HG02623 (cell line): Measurements from ENCODE around the gene GJA8.
"Not testable (repeated sequence)": the region's sequence is repeated elsewhere in the genome, so short reads cannot be mapped to it uniquely, and the experiment has no call there.

ENCODE experiments used
- ATAC-seq: cut with Tn5 transposase; IDR thresholded peaks from one replicate; pipeline ENCODE4 v1.9.1; 2021; ENCODE audit warnings: moderate library complexity; ENCODE audit not compliant: unreplicated experiment

The GJA8 gene

DNA sequence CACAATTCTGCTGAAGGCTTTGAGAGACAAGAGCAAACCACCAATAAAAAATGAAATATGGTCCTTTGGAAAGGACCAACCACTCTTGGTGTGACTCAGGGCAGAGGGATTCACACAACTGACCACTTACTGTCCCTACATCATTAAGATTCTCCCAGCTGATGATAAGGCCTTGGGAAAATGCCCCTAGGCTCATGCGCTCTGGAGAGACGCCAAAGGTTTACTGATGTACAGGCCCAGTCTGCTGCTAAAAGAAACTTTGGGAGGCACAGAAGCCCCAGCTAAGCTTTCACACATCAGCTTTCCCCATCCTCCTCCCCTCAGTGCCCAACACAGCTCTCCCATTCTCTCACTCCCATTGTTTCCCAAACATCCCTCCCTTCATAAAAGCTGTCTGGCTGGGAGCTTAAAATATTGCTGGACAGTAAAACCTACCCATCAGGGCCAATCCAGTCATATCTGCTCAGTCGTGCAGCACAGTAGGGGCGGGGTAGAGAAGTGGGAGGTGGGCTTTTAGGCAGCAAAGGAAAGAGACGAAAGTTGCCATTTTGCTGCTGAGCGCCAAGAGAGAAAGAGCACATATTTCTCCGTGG lies at the start of gene GJA8:
GJA8 (plus strand) TSS at position 543 of the 593 bp plus-strand sequence. CDS start 5,161 bp downstream, outside the sequence.
- ATAC-seq = no peak

DNA sequence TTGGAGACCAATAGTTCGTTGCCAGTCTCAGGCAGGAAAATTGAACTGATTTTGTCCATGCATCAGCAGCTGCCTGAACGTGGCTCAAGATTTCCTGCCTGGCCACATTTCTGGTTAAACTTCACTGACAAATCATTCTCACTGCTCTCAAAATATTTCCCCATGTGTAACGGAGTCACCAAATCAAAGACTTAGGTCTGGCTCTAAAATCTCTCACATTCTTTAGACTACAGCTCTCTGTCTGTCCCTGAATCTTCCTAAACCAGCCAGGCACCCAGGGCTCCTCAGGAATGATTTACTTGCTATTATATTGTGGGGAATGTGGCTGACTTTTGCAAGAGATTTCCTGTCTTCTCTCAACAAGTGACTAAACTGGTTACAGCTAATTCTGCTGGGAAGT lies 49.2 kb upstream of the GJA8 start:
- no peak for ATAC-seq

DNA sequence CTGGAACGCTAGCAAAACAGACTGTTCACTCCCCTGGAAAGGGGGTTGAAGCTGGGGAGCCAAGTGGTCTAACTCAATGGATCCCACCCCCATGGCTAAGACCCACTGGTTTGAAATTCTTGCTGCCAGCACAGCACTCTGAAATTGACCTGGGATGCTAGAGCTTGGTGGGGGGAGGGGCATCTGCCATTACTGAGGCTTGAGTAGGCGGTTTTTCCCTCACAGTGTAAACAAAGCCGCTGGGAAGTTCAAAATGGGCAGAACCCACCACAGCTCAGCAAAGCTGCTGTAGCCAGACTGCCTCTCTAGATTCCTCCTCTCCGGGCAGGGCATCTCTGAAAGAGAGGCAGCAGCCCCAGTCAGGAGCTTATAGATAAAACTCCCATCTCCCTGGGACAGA lies 47.6 kb upstream of the GJA8 start:
- ATAC-seq = not testable (repeated sequence)

GRCh38 chr1:147855996-147856395 lies 46.6 kb upstream of the GJA8 start:
- ATAC-seq = not testable (repeated sequence)

- not testable (repeated sequence) for ATAC-seq
These were observed 35.4 kb upstream of the GJA8 start for GRCh38 chr1:147867204-147867603.

DNA sequence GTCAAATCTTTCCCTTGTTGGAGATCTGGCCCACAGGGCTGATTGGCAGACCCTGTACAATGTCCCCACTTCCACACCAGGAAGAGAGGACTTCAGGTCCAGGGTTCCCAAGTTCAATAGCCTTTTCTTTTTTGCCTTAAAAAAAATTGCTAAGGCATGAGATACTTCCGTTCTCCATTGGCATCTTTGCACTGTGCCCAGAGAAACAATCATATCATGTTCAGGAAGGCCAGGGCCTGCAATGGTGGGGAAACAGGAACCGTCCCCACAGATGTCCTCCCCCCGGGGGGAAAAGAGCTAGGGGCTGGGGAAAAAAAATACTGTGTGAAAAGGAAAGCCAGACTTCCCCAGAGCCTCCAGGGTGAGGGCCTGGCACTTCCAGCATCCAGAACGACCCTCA lies 24.6 kb upstream of the GJA8 start:
- ATAC-seq = no peak

DNA sequence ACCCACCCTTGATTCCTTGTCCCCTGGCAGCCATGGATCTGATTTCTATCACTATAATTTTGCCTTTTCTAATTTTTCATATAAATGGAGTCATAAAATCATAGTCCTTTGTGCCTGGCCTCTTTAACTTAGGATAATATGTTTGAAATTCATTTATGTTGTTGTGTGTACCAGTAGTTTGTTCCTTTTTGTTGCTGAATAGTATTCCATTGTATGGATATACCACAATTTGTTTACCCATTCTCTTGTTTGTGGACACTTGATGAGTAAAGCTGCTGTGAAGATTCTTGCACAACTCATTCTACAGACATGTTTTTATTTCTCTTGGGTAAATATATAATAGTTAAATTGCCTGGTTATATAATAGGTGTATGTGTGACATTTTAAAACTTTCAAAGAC lies 22.7 kb upstream of the GJA8 start:
- no peak for ATAC-seq

- no peak for ATAC-seq
These were observed 20.1 kb upstream of the GJA8 start for GRCh38 chr1:147882535-147882934.

DNA sequence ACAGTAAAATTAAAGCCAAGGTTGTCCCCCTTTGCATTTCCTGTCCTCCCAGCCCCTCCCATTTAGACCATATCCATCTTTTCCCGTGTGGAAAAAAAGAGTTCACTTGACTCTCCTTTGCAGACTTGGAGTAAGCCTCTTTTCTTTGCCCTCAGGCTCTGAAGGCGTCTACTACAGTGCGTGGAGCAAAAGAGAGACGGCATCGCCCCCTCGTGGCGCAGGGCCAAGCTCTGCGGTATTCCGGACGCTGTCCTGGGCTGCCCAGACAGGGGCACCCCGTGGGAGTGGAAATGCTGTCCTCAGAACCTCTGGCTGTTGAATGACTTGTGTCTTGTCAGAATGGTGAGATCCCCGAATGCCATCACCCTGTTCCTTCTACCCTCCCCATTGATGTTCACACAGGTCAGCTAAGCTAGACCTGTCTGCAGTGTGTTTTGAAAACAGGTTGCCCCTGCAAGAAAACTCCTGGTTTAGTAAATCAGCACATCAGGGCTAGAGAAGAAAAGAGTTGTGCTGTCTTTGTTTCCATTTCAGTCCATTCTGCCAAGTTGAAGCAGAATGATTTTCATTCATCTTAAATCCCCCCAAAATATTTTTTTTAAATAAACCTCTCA lies 12.3 kb upstream of the GJA8 start:
- ATAC-seq = no peak

GRCh38 chr1:147891088-147891487 lies 11.5 kb upstream of the GJA8 start:
- no peak for ATAC-seq

DNA sequence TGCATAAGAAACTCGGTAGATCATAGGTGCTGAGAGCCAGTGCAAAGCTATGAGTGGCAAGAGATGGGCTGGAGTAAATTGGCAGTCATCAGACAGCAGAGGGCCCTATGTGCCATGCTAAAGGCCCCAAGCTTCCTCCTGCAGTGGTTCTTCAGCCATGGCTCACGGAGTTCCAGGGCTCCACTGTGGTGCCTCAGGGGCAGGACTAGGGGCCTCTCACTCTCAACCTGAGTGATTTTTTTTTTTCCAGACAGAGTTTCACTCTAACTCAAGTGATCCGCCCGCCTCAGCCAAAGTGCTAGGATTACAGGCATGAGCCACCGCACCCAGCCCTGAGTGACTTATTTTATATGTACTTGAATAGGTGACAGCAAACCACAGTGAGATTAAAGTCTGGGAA lies 10.4 kb upstream of the GJA8 start:
- ATAC-seq = no peak

DNA sequence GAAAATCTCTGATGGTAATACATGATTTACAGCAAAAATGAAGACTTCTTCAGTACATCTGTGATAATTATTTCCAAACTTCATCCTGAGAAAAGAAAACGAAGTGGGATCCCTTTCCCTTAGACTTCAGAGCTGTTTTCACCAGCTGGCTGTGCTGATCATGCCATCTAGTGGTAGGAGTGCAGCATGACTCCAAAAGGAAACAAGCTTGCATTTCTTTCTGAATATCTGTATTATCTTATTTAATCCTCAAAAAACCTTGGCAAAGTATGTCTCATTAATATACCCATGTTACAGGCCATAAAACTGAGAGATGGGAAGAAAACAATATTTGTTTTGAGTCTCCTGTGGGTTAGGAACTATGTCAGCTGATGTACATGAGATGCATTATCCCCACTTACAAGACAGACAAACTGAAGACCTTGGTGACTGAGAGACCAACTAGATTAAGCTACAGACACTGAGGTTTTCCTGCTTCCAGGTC lies 9.8 kb upstream of the GJA8 start:
- ATAC-seq = no peak

- ATAC-seq = no peak
These were observed 7.5 kb upstream of the GJA8 start for GRCh38 chr1:147895123-147895522.

- no peak for ATAC-seq
These were observed 5.4 kb upstream of the GJA8 start for GRCh38 chr1:147897029-147897752.

DNA sequence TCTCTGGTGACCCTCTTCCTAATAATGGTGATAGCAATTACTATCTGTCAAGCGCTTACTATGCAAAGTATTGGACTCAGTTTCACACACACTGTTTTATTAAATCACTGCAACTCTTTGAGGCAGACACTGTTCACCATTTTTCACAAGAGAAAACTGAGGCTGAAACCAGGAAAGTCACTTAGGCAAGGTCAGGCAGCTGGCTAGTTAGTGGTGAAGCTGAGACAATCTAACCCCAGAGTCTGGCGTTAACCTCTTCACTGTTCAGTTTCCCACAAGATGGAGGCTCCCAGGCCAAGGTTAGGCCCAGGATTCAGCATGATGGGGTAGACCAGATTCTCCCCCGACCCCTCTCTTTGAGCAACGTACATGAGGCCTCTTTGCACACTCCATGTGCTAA lies 4.8 kb upstream of the GJA8 start:
- no peak for ATAC-seq

- no peak for ATAC-seq
These were observed 2.1 kb downstream of the GJA8 start for GRCh38 chr1:147904726-147905125.

- no peak for ATAC-seq
These were observed 5.4 kb downstream of the GJA8 start for GRCh38 chr1:147907786-147908509.

DNA sequence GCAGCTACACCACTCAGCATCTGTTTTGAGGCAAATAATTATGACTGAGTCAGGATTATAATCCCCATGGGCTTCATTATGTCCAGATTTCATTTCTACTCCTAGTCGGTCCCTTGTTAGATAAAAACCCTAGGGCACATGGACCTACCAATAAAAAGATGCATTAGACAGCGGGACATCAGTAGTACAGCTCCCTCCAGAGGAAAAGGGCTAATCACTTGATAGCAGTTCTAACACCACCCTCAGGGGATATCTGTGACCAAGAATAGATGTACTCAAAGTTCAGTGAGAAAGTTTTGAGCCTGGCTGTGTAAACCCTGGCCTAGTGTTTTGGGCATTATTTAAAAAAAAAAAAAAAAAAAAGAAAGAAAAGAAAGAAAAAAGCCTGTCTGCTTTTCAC lies 10.0 kb downstream of the GJA8 start:
- ATAC-seq = no peak

- no peak for ATAC-seq
These were observed 10.9 kb downstream of the GJA8 start for GRCh38 chr1:147913362-147913942.

GRCh38 chr1:147919896-147920295 lies 17.3 kb downstream of the GJA8 start:
- no peak for ATAC-seq

GRCh38 chr1:147924813-147925212 lies 22.2 kb downstream of the GJA8 start:
- no peak for ATAC-seq
